Measurements from ENCODE around the gene GRK4.
"Not testable (repeated sequence)": the region's sequence is repeated elsewhere in the genome, so short reads cannot be mapped to it uniquely, and the experiment has no call there.

The GRK4 gene

GRCh38 chr4:2937146-2937857, 26.1 kb upstream of the GRK4 start (continued):
- TF ChIP-seq ZNF513 (tag by site-specific recombination; IDR thresholded peaks at IDR 0.05) (no peak), ZNF341 (tag by site-specific recombination; IDR thresholded peaks at IDR 0.05; ENCODE audit: low read depth) (peak; percentile 64), ZNF423 (tag by site-specific recombination; IDR thresholded peaks at IDR 0.05) (0 out of 2 replicates have a peak, but pooled peaks have one; percentile 43), ZNF184 (tag by site-specific recombination; IDR thresholded peaks at IDR 0.05) (no peak), ZNF600 (tag by site-specific recombination; IDR thresholded peaks at IDR 0.05) (peak; percentile 48; the same call in 1 of the 2 replicates)

GRCh38 chr4:2937986-2938385, 25.4 kb upstream of the GRK4 start:
- Histone ChIP-seq H3K27ac (ENCODE audit: extremely low read depth, low read depth, low read length) (no peak overlapping the region), H3K4me1 (ENCODE audit: control insufficient read depth, insufficient read depth, low read length) (no peaks in the 10 kb centered on the region; the same call in 1 of the 2 replicates), H3K9me3 (ENCODE audit: control insufficient read depth, insufficient read depth, low read depth, low read length) (no peaks in the 10 kb centered on the region), H3K4me3 (ENCODE audit: low read depth, low read length) (no peak overlapping the region), H3K36me3 (ENCODE audit: control insufficient read depth in 2 of 2, insufficient read depth in 1 of 2, low read length in 2 of 2) (peaks cover 6 to 72% of the 10 kb centered on the region in 2 experiments; a peak in 2 of 3 replicates)
- CTCF ChIA-PET: no interaction called here
- TF ChIP-seq ZNF354C (tag by site-specific recombination; IDR thresholded peaks at IDR 0.05; ENCODE audit: borderline replicate concordance, low read depth): no peak
- TF ChIP-seq YY2 (tag by site-specific recombination; IDR thresholded peaks at IDR 0.05): no peak
- no peak for TF ChIP-seq ZNF16 (tag by site-specific recombination; IDR thresholded peaks at IDR 0.05; ENCODE audit: low read depth)
- TF ChIP-seq ZNF10 (tag by site-specific recombination; IDR thresholded peaks at IDR 0.05): peak; percentile 81
- POLR2A ChIA-PET: no interaction called here

- H3K27ac ChIP-seq (ENCODE audit: extremely low read depth, low read depth, low read length); CTCF ChIA-PET; H3K4me1 ChIP-seq (ENCODE audit: control insufficient read depth, insufficient read depth, low read length); H3K4me3 ChIP-seq (ENCODE audit: low read depth, low read length); H3K9me3 ChIP-seq (ENCODE audit: control insufficient read depth, insufficient read depth, low read depth, low read length): not testable (repeated sequence)
- POLR2A ChIA-PET: interaction anchor here (0.6 to 1.2 kb wide), 2 partner anchors 16 to 174 kb away, joined by 3 read pairs; no protein-coding TSS in a partner anchor
- peaks cover 6 to 72% of the 10 kb centered on the region in 2 experiments; a peak in 2 of 3 replicates for H3K36me3 ChIP-seq (ENCODE audit: control insufficient read depth in 2 of 2, insufficient read depth in 1 of 2, low read length in 2 of 2)
Measured at GRCh38 chr4:2938411-2938810, 25.0 kb upstream of the GRK4 start.

GRCh38 chr4:2938906-2939305, 24.5 kb upstream of the GRK4 start:
- CTCF ChIA-PET: no interaction called here
- Histone ChIP-seq H3K36me3 (ENCODE audit: control insufficient read depth in 2 of 2, insufficient read depth in 1 of 2, low read length in 2 of 2) (peaks cover 6 to 77% of the 10 kb centered on the region in 2 experiments; a peak in 2 of 3 replicates), H3K9me3 (ENCODE audit: control insufficient read depth, insufficient read depth, low read depth, low read length) (no peaks in the 10 kb centered on the region), H3K4me3 (ENCODE audit: low read depth, low read length) (no peak overlapping the region), H3K27ac (ENCODE audit: extremely low read depth, low read depth, low read length) (no peak overlapping the region), H3K4me1 (ENCODE audit: control insufficient read depth, insufficient read depth, low read length) (no peaks in the 10 kb centered on the region; the same call in 1 of the 2 replicates)
- TF ChIP-seq ZNF701 (tag by site-specific recombination; IDR thresholded peaks at IDR 0.05) (no peak), BCL11A (tag by site-specific recombination; IDR thresholded peaks at IDR 0.05; ENCODE audit: low read depth) (no peak), ZNF488 (tag by site-specific recombination; IDR thresholded peaks at IDR 0.05) (no peak), ZNF26 (tag by site-specific recombination; IDR thresholded peaks at IDR 0.05) (no peak), ZFP69B (tag by site-specific recombination; IDR thresholded peaks at IDR 0.05) (no peak), ZNF140 (tag by site-specific recombination; IDR thresholded peaks at IDR 0.05) (no peak), ZNF16 (tag by site-specific recombination; IDR thresholded peaks at IDR 0.05; ENCODE audit: low read depth) (no peak), ZNF623 (tag by site-specific recombination; IDR thresholded peaks at IDR 0.05) (no peak), ZBTB44 (tag by site-specific recombination; IDR thresholded peaks at IDR 0.05) (no peak), ZIC2 (tag by site-specific recombination; IDR thresholded peaks at IDR 0.05) (no peak)
- POLR2A ChIA-PET: interaction anchor here (0.6 to 1.2 kb wide), 2 partner anchors 15 to 175 kb away, joined by 3 read pairs; no protein-coding TSS in a partner anchor

Measured in HEK293 (cell line).